HG02642 (cell line): ENCODE measurements around the gene ERN1.

Experiments
- ATAC-seq: cut with Tn5 transposase; IDR thresholded peaks from one replicate; pipeline ENCODE4 v1.9.1; 2021; ENCODE audit warnings: mild to moderate bottlenecking; ENCODE audit not compliant: unreplicated experiment, poor library complexity

ERN1 gene

GRCh38 chr17:64067657-64068056, 62.3 kb downstream of the ERN1 start:
- ATAC-seq, result no peak

- no peak for ATAC-seq
Observed at GRCh38 chr17:64066716-64067115, 63.2 kb downstream of the ERN1 start.

GRCh38 chr17:64065161-64065560, 64.8 kb downstream of the ERN1 start:
- no peak for ATAC-seq

GRCh38 chr17:64064331-64064730, 65.6 kb downstream of the ERN1 start:
- ATAC-seq, result no peak

GRCh38 chr17:64063766-64064224, 66.1 kb downstream of the ERN1 start:
- ATAC-seq, result no peak

- no peak for ATAC-seq
Observed at GRCh38 chr17:64063088-64063487, 66.9 kb downstream of the ERN1 start.

- ATAC-seq, result peak; percentile 40
Observed at GRCh38 chr17:64061178-64061898, 68.6 kb downstream of the ERN1 start.

GRCh38 chr17:64060331-64060730, 69.6 kb downstream of the ERN1 start:
- ATAC-seq, result no peak

GRCh38 chr17:64059756-64060155, 70.2 kb downstream of the ERN1 start:
- ATAC-seq, result no peak

- no peak for ATAC-seq
Observed at GRCh38 chr17:64058621-64059020, 71.3 kb downstream of the ERN1 start.

GRCh38 chr17:64057701-64058263, 72.2 kb downstream of the ERN1 start:
- ATAC-seq, result no peak

- peak; percentile 55 for ATAC-seq
Observed at GRCh38 chr17:64056269-64057005, 73.5 kb downstream of the ERN1 start.

- no peak for ATAC-seq
Observed at GRCh38 chr17:64055183-64056142, 74.5 kb downstream of the ERN1 start.

- ATAC-seq, result no peak
Observed at GRCh38 chr17:64054304-64054703, 75.6 kb downstream of the ERN1 start.

GRCh38 chr17:64053101-64053500, 76.8 kb downstream of the ERN1 start:
- ATAC-seq, result no peak

GRCh38 chr17:64051153-64051552, 78.8 kb downstream of the ERN1 start:
- ATAC-seq, result no peak

GRCh38 chr17:64048805-64049204, 81.1 kb downstream of the ERN1 start:
- ATAC-seq, result no peak

GRCh38 chr17:64045176-64045575, 84.8 kb downstream of the ERN1 start:
- no peak for ATAC-seq

GRCh38 chr17:64042700-64043485, 87.1 kb downstream of the ERN1 start:
- no peak for ATAC-seq

- no peak for ATAC-seq
Observed at GRCh38 chr17:64041912-64042311, 88.0 kb downstream of the ERN1 start.
